Femur (tissue), 1 donor: ENCODE measurements around the gene FBN2.
A peak's percentile ranks its signal among the peaks of the same experiment; 100 is the strongest.
"Not testable (repeated sequence)": the region's sequence is repeated elsewhere in the genome, so short reads cannot be mapped to it uniquely, and the experiment has no call there.

ENCODE experiments used
- DNase-seq: peaks from one replicate; pipeline ENCODE4 v3.0.0-alpha.2; 2017

The FBN2 gene

DNA sequence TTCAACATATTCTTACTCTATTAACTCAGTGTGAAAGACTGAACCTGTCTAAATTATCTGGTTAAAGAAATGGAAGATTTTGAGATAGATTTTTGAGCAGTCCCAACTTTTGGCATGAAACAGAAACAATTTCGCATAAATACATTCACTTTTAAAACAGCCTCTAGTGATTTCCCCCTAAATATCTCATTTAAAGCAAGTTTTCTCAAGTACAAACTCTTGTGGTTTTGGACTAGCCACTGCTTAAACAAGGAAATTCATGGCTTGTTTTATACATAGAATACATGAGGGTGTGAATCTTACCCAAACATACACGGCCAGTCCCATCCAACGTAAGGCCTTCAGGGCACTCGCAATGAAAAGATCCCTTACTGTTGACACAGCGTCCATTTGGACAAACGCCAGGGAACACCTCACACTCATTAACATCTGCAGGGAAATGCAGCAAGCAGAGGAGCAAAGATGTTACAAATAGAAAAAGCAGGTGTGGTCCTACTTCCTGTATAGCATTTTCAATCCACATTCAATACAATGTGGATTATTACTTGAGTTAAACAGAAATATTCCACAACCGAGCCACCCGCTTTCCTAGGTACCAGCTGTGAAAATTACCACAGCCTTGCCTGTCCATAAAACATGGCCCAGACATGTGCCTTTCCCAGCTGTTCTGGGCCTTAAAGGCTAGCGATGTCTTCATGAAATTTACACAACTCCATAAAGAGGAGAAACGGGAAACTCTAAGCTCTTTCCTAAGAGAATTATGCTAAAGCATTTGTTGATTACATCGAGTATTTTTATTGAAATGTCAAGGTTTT, 188.8 kb downstream of the FBN2 start:
- DNase-seq = no peak

DNA sequence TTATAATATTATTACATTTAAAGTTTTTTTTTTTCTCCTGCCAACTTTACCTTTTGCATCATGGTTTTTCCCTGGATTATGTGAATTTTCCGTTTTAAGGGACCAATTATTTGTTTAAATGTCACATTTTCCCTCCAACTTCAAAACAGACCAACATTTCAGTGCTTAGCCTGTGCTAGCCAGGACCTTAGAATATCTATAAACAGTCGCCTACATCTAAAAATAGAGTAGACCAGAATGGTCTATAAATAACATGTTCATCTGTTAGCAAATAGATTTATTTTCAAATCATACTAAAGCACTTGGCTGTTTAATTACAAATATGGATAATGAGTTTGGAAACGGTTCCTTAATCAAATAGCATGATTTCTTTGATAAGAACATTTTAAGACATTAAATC, 192.0 kb downstream of the FBN2 start:
- no peak for DNase-seq

DNA sequence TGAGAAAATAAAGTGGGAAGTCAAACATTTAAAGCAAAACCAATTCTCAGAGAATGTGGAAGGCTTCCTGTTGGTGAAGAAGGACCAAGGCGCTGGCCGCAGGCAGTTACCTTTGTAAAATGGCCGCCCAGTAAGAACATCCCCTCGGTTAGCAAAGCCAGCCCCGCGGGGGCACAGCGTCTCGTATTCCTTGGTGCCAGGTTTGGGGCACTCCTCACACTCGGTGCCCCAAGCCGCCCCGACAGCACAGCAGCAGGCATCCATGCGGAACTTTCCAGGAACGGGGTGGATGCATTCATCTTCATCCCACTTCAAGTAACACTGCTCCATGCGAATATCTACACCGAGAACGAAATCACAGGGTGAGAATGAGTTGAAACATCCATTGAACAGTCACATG, 192.8 kb downstream of the FBN2 start:
- no peak for DNase-seq

DNA sequence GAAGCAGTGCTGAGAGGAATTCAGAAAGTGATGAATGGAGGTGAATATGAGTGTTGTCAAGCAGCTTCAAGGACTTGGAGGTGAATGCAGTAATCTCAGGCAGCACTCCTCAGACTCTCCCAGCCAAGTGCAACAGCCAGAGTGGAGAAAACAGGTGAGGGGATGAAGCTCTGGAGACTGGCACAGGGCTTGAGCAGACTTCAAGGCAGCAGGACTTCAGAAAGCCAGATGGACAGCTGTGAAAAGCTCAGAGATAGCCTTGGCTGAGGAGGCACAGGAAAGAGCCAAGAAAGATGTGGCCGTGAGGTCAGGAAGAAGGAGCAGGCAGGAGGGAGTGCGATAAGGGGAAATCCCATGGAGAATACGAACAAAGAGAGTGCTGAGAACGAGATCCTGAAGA, 194.9 kb downstream of the FBN2 start:
- DNase-seq = no peak

DNA sequence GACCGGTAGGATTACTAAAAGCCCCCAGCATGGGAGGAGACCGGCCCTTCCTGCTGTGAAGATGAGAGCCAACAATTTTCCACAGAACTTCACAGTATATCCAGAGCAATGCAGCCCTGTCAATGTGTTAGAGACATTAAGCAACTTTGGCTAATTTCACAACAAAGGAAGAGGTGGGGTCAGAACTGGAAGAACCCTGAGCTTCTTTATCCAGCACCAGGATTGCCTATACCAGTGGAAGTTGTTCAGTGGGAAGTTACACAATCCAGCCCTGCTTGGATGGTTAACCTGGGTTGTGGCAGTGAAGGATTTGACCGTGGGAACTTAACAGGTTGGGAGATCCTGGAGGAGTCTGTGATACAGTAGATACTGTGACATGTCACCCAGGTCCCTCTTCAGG, 197.0 kb downstream of the FBN2 start:
- no peak for DNase-seq

DNA sequence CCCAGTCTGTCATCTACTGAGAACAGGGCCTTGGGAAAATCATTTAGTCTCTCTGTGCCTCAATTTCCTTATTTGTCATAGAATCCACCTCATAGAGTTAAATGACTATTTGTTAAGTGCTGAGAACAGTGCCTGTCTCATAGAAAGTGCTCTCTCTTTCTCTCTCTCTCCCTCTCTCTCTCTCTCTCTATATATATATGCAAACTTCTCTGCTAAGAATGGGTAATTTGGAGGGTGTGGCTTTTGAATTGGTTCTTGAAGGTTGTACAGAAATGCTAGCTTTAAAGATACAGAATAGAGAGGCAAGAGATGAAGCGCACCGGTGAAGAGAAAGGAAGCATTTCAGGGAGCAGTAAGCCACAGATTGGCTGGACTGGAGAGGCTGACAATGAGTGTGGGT, 197.4 kb downstream of the FBN2 start:
- DNase-seq = no peak

DNA sequence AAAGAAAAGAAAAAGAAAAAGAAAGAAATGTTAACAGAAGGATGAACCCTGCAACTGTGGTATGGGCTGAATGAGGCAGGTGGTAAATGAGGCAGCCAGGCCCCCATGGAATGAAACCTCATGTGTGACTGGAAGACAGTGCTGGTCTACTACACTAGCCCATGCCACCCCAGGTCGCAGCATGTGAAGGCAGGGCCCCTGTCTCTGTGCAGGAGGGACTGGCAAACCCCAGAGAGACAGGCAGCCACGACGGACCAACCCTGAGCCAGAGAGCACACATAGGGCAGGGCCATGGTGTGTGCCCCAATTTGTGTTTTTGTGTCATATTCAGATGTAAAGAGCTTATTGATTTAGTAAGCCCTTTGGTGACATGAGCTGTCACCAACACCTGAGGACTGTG, 198.5 kb downstream of the FBN2 start:
- DNase-seq = no peak

DNA sequence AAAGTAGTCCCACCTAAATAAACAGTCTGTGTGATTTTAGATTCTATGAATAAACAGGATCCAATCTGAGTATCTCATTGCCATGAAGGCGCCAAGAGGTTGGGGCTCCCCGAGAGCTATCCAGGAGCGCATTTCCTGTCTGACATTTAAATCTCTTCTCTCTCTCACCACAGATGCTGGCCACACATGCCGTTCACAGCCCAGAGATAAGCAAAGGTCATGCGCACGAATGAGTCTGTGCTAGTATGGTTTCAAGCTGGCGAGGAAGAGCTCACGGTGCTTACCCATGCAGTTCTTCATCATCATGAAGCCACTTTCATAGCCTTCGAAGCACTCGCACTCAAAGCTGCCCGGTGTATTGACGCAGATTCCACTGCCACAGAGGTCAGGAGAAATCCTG, 199.4 kb downstream of the FBN2 start:
- no peak for DNase-seq

DNA sequence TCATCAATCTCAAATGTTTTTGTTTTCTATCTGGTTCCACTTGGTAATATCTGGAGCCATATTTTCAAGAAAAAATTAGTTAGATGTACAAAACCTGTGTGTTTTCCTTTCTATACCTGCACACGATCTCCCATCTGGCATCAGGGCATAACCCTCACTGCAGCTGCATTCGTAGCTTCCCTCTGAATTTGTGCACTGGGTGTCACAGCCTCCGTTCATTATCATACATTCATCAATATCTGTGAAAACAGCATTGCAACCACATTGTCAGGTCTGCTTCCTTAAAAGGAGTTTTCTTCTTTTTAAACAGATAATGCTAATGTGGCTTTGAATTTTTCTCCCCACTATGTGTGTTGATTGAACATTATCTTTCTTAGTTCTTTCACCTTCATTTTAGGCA, 202.7 kb downstream of the FBN2 start:
- DNase-seq = no peak

DNA sequence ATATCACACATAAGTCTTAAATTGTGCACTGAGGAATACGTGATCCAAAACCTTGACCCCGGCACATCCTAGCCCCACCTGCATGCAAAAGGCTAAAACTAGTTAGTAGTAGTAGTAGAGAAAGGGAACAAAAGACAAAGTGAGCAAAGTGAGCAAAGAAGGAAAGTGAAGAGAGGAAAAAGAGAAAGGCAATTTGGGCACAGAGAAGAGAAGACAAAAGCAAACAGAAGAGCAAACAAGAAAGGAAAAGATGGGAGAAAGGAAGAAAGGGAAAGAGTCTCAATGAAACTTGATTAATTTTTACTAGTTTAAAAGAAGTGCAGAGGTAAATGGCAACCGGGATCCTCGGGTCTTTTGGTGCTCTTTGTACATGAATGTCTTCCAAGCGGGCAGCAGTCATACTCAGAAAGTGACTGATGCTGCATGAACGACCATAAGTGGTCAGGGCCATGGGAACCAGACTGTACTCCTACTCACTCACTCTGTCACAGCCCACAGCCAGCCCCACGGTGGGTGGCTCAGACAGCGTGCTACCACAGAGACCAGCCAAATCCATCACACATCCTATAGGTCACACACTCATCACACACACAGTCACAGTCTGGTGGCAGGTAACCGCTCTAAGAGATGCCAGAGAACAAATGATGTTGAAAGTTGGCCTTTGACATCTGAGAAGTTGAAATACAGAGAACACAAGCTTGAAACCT, 203.9 kb downstream of the FBN2 start:
- DNase-seq = no peak

DNA sequence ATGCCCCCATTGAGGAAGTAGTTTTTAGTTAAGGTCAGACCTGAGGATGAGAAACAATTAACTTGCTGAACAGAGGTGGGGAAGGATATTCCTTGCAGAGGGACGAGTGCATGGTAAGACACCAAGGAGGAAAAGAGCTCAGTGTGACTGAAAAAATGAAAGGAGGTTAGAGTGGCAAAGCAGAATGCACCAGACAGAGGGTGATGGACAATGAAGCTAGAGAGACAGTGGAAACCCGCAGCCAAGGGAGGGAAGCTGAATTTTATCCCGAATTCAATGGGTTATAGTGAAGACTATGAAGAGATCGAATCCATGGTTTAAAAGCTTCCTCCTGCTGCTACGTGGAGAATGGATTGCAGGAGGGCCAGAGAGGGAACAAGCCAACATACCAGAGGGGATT, 206.8 kb downstream of the FBN2 start:
- DNase-seq = no peak

DNA sequence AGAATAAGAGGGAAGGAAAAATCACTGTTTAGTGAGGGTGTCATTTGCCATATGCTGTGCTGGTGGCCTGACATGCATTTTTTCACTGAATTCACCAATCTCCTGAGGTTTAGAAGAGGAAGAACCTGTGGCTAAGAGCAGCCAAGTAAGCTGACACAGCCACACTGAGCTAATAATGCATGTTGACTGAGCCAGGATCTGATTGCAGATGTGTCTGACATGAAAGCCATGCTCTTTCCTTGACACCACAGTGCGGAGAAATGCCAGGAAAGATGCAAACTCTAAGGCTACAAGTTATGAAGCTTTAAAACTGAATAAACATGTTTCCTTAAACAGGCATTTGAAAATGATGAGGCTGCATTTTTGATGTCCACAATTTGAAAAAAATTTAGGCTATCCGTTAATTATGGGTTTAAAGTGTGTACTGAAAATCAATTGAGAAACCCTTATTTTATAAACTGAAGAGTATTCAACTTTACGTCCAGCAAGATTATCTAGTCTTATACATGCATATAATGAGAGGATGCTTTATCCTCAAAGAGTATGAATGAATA, 208.6 kb downstream of the FBN2 start:
- DNase-seq = peak; percentile 44

DNA sequence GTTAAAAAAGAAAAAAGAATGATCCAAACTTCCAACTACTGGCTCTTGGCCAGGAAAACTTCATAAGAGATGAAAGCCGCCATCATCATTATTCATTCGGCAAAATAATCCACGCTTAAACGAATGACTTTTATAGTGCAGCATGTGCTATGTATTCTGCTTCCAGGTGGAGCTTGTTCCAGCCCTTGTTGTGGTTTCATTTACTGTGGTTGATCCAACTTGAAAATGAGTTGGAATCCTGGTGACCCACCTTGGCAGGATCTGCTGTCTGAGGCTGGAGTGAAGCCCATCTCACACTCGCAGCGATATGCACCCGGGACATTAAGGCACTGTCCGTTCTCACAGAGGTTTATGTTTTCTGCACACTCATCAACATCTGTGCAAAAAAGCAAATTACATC, 209.6 kb downstream of the FBN2 start:
- peak; percentile 73 for DNase-seq

DNA sequence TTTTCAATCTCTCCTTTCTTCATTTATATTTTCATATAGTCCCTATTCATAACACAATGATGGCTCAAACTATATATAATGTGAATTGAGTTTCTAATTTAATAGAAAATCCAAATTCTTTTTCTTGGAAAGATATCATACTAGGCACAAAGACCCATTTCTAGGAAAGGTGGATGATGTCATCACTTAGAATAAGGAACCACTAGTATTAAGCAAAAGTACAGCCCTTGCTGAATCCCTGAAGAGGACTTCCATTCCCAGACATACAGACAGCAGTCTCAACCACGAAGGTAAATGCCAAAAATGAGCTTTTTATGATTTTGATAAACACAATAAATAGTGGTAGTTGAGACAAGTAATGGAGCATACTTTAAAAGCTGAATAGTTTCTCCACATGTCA, 210.0 kb downstream of the FBN2 start:
- DNase-seq = no peak

DNA sequence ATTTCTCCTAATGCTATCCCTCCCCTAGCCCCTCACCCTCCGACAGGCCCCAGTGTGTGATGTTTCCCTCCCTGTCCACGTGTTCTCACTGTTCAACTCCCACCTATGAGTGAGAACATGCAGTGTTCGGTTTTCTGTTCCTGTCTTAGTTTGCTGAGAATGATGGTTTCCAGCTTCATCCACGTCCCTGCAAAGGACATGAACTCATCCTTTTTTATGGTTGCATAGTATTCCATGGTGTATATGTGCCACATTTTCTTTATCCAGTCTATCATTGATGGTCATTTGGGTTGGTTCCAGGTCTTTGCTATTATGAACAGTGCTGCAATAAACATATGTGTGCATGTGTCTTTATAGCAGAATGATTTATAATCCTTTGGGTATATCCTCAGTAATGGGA, 216.6 kb downstream of the FBN2 start:
- DNase-seq = not testable (repeated sequence)

DNA sequence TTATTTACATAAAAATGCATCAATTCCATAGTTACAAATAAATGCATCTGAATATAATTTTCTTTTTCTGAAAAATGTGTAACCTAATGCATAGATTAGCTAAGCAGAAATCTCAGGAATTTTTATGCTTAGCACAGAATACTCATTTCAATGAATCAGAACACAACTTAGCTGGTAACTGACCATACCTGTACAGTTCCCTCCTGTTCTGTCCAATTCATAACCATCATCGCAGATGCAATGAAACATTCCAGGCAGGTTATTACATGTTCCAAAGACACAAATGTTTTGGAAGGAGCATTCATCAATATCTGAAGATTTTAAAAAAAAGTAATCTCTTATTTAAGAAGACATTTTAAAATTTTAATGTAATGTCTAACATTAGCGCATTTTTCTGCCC, 219.4 kb downstream of the FBN2 start:
- no peak for DNase-seq

DNA sequence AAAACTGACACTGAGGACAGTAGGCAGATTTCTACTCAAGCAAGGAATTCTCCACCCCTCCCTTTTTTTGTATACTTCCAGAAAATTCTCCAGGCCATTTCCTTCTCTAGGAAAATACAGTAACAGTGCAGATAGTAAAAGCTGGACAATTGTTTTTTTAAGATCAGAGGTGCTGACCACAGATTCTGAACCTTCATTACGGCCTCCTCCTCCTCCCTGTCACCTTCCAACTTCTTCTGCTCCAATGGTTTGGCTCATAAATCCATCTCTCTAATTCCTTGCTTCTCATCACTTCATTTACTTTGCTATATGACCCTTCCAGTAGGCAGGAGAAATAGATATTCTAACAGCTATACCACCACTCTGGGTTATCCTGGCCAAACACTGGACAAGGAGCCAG, 220.6 kb downstream of the FBN2 start:
- no peak for DNase-seq

DNA sequence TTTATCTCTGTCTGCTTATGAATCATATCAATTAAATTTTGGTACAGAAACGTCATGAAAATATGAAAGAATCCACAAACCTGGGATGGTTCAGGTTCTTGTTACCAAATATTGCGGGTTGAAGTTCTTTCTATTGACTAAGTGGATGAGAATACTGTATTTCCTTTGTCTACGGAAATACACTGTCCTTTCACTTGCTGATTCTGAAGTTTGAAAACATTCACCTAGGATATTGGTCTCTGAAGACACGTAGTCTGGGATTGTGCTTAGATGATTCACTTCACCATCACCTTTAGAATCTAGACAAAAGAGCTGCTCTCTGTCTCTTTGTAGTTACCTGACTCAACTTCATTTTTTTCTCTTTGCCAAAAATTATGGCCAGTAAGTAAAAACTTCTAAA, 222.4 kb downstream of the FBN2 start:
- no peak for DNase-seq

DNA sequence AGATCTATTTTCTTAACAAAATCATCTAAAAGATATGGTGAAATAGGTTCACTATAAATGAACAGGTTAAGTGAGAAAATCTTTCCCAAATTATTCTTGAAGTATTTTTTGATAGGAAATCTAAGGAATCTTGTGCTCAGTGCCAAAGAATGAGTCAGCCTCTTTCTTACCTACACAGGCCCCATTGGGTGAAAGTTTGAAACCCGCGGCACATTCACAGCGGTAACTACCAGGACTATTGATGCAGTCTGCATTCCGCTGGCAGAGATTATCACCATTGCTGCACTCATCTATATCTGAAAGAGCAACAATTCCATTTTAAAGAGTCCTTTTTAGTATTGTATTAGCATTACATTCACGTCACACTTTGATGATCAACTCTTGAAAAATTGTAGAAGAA, 232.7 kb downstream of the FBN2 start:
- no peak for DNase-seq

DNA sequence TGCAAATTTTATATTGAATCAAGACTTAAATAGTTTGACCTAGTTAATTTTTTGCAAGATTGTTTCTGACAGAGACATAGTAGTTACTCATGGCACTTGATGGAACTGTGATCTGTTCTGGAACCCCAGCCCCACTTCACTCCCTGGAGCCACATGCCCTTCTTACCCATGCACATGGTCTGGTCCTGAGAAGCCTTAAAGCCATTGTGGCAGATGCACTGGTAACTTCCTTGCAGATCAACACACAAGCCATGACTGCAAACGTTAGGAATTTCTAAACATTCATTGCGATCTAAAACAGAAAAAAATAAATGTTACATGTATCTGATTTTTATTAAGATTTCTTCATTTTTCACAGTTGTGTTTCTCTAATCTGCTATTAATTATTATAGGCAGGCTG, 233.3 kb downstream of the FBN2 start:
- DNase-seq = no peak

DNA sequence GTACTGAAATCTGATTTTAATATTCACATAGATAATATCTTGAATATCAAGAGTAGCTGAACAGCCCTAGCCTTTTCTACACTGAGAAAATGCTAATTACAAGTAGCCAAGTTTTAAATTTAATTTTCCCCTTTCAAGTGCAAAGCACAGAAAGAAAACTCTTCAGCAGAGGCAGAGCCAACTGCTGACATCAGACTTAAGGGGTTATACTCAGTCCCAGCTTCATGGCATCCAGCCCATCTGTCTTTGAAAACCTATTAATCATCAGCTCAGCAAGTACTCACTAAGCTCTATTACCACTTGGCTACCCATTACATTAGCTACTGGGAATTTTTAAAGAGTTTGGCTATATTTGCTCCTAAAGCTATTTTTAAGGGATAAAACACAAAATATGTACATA, 234.0 kb downstream of the FBN2 start:
- peak; percentile 62 for DNase-seq

DNA sequence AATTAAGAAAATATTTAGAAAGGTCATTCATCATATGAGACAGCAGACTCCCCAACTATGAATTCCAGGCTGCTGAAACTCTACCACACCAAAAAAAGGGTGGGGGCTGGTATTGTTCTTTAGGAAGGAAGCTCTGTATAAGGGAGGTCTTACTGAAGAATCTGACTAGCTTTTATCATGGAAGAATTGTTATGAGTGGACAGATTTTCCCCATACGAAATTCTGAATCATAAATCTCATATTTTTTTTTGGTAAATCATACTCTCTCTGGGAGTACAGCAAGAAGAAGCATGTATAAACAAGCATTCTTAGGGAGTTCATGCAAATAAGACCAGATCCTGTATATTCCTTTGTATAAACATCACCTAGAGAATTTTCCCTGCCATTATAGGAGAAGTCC, 234.5 kb downstream of the FBN2 start:
- DNase-seq = no peak

DNA sequence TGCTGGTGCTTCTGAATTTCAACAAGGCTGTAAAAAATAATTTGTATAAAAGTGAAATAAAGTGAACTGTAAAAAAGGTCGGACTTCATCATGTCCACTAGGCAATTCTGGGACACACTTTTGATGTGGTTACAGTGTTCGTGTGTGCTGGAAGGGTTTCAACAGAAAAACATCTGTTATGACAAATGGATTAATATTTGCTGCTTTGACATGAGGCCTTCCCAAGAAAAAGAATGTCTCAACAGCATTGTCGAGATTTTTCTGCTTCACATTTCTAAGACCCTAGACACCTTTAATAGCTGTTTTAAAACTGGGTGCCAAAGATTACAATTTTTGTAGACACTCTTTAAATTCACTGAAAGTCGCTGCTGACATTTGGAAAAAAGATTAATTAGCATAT, 237.9 kb downstream of the FBN2 start:
- DNase-seq = no peak

DNA sequence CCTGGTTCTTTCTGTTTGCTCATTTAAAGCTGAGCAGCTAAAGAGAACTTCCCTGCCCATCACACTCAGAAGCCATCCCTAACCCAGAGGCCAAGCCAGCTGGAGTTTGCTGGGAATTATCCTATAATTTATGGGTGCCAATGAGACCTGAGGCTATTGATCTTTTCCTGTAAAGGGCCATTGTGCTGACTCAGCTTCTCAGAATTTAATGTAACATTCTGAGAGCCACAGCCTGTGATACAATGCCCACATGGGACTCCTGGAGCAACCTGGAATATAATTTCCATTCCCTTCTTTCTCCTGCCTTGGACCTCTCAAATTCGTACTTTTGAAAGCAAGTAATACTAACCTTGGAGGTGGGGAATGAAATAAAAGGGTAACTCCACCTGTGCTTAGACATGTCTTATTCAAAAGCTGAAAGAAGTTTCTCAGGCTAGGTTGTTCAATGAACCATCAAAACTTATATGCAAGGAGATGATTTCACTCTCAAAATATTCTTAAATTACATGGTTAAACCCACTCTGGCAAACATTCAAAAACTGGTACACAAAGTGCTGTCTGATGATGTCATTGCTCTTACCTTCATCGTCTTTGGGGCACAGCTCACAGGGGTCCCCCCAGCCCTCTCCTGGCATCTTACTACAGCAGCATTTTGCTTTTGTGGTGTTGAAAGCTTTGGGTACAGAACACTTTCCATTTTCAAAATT, 247.7 kb downstream of the FBN2 start:
- DNase-seq = no peak
